Hematopoietic multipotent progenitor cell treated with erythropoietin and hydrocortisone succinate and interleukin-3 and kit ligand, for 15 days (in vitro differentiated cells): ENCODE measurements around the gene TPST2.

Source experiments
- DNase-seq: peaks from one replicate; pipeline ENCODE4 v3.0.0-alpha.2; 2015; ENCODE audit warnings: low spot score

Gene TPST2

GRCh38 chr22:26496456-26496855 lies 93.5 kb downstream of the TPST2 start:
- DNase-seq = no peak

DNA sequence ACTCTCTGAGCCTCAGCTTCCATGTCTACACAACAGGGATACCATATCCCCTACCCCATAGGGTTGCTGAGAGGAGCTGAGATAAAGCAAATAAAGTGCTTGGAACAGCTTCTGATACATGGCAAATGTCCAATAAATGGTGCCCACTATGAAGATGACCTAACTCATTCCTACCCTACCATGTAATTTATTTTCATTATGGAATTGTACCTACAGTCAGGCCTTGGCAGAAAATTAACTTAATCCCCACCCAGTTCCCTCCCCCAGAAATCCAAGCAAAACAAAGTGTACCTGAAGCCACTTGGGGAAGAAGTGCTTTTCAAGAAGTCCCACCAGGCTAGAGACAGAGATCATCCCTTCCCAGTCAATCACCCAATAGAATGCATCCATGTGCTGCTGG lies 95.4 kb downstream of the TPST2 start:
- DNase-seq = no peak

- no peak for DNase-seq
These were observed 97.7 kb downstream of the TPST2 start for GRCh38 chr22:26492220-26492619.

GRCh38 chr22:26489447-26490036 lies 100.4 kb downstream of the TPST2 start:
- no peak for DNase-seq

DNA sequence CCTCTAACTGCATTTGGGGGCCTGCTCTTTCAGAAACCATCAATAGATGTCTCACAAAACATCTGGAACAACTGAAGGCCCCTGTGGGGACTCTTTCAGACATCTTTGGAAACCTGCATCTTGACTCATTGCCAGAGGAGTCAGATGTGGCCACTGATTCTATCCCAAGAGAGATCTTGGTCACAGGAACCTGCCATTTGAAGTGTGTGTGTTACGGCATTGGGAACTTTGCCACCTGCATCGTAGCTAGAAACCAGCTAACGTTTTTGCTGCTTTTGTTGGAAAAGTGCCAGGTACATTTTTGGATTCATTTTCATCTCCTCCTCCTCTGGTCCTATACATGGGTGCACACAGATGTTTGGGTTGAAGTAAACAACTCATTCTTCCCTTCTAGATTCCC lies 101.9 kb downstream of the TPST2 start:
- no peak for DNase-seq

GRCh38 chr22:26486394-26486793 lies 103.5 kb downstream of the TPST2 start:
- DNase-seq = no peak

GRCh38 chr22:26485806-26486390 lies 104.0 kb downstream of the TPST2 start:
- peak; percentile 68 for DNase-seq

DNA sequence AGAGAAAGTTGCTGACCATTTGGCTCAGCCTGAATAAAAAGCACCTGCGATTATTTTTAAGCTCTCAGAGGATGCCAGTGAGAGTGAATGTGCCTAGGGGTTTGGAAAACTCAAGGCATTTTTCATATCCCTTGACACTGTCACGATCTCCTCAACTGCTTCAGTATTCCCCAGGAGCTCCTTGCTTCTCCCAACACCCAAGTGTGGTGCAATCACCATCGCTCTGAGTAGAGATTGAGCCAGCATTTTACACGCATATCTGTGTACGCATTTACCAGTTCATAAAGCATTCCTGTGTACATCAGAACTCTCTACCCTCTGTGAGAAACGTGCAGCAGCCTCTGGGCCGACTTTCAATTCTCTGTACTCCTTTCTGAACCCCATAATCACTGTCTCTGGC lies 104.9 kb downstream of the TPST2 start:
- no peak for DNase-seq

DNA sequence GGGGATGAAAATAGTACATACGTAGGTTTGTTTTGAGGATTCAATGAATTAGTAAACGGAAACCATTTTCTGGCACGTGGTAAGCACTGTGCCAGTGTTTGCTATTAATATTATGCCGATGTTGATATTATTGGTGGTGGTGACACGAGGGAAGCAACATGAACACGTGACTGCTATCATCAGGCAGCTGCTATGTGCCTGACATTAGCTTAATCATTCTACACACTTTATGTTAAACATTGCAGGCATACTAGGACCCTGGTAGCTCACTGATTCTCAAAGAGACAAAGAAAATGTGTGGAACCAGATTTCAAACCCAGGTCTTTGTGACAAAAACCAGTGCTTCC lies 105.6 kb downstream of the TPST2 start:
- peak; percentile 87 for DNase-seq

DNA sequence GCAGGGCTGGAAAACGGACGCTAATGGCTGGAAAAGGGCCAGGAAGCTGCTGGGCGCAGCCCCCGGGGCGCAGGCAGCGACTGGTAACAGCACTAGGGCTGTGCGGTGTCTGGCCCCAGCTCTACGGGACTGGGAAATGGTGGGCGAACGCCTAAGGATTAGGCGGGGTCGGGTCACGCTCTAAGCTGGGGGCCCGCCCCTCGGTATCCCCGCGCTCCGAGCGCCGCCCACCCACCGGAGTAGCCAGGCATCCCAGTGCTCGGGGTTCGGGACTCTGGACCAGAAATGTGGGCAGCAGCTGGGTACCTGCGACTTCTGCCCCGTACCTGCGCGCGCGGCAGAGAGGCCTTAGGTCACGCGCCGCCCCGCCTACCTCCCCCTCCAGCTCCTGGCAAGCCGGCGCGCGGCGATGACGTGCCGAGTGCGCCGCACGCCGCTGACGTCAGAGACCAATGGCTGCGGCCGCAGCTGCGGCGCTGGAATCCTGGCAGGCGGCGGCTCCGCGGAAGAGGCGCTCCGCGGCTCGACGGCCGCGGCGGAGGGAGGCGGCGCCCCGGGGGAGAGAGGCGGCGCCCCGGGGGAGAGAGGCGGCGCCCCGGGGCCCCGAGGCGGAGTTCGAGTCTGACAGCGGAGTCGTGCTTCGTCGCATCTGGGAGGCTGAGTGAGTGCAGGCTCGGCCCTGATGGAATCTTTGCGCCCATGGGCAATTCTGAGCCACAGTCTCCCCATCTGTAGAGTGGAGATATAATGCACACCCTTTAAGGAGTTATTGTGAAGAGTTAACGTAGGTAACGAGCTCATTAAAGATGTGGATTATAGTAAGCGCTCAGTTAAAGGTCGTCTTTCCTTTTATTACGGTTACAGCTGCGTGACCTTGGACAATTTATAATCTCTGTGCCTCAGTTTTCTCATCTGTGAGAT lies 106.2 kb downstream of the TPST2 start, which contains the start of the genes HPS4 and SRRD:
Gene HPS4, minus strand, starts transcription at position 345 of the 921 bp plus-strand sequence. CDS start 2,021 bp downstream, outside the sequence.
Gene SRRD, plus strand, starts transcription at position 439 of the 921 bp plus-strand sequence. Its CDS starts 14 bp downstream, at position 453.
- peak; percentile 91 for DNase-seq

GRCh38 chr22:26483043-26483438 lies 106.9 kb downstream of the TPST2 start:
- no peak for DNase-seq

GRCh38 chr22:26482161-26482560 lies 107.8 kb downstream of the TPST2 start:
- no peak for DNase-seq

DNA sequence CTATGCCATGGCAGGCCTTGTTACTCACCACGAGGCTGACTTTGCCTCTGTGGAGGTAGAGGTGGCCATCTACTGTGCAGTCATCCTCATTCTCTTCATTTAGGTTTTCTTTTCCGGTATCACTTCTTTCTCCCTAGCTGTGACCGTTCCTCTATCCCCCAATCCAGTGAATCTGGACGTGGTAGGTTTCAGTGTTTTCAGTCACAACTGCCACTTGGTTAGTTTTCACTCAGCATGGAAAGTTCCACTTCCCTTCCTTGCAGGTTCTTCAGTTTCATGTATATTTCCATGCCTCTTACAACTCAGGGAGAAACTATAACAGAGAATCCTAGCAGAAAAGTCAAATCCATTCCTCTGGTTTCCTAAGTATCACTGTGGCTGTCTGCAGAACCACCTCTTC lies 108.2 kb downstream of the TPST2 start:
- DNase-seq = no peak

- DNase-seq = no peak
These were observed 108.7 kb downstream of the TPST2 start for GRCh38 chr22:26481112-26481693.

DNA sequence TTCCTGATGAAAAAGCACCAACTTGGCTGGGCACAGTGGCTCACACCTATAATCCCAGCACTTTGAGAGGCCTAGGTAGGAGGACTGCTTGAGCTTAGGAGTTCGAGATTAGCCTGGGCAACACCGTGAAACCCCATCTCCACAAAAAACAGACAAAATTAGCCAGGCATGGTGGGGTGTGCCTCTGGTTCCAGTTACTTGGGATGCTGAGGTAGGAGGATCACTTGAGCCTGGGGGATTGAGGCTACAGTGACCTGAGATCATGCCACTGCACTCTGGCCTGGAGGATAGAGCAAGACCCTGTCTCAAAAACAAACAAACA lies 109.4 kb downstream of the TPST2 start:
- DNase-seq = no peak

DNA sequence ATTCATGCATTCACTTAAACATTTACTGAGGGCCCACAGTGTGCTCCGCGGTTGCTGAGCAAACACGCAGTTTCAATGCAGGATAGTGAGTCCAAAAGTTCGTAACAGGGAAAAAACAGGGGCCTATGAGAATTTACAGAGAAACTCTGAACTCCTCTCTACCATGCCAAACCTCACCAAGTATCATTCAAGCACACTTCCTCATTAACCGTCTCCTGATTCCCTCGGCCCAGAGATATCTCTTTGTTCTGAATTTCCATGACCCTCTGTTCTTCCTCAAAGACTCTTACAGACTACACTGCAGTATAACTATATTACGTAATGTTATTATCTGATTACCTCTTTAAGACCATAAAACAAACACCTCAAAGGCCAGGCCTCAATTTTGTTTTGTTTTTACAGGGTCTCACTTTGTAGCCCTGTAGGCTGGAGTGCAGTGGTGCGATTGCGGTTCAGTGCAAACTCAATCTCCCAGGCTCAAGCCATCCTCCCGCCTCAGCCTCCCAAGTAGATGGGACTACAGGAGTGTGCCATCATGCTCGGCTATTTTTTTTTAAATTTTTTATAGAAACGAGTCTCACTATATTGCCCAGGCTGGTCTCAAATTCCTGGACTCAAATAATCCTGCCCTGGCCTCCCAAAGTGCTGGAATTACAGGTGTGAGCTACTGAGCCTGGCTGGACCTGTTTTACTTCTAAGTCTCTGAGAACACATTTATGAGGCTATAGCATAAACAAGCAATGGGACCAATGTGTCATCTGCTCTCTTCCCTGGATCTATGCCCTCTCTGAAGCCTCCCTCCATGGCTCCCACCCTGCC lies 109.9 kb downstream of the TPST2 start:
- DNase-seq = no peak

DNA sequence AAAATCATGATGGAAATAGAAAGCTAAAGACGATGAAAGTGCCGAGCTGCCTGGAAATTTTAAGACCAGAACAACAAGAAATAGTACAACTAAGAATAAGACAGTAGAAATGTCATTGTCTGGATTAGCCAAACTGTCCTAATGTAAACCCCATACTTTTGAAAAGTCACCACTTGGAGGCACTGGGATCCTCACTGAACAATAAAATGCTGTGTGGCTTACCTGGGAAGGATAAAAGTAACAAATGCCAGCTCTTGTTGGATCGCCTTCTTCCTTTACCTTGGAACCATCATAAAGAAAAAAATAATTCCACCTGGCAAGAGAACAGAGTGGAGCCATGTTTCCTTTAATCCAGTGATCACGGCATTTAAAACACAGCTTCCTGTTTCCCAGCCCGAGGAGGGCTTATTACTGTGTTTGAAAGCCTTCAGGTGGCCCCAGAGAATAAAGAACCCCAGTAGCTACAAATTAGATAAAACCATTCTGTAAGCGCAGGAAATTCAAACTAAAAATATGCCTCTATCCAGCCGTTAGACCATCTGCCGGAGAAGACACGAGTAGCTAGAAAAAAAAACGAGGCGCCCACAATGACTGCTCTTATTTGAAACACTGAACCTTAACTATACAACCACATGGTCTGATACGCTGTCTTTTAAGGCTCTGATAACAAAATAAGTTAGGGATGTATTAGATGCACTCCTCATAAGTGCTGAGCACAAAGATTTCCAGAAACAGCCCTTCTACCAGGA lies 110.7 kb downstream of the TPST2 start:
- DNase-seq = peak; percentile 78

DNA sequence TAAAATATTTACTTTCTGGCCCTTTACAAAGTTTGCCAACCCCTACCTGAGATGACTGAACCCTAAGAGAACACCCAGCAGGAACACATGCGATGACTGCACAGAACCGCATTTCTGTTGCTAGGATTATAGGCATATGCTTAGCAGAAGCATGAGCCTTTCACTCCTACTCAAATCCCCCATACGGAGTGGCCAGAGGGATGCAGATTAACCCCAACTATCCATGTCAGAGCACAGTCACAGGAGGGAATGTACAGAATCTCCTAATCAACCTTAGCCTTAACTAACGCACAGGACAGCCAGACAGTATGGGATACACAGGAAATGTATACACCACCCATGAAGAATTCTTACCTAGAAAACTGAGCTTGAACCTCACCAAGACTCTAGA lies 112.6 kb downstream of the TPST2 start:
- DNase-seq = no peak

- DNase-seq = no peak
These were observed 113.1 kb downstream of the TPST2 start for GRCh38 chr22:26476705-26477340.

GRCh38 chr22:26474682-26475081 lies 115.2 kb downstream of the TPST2 start:
- no peak for DNase-seq
